Left kidney (tissue), 2 donors: ENCODE results near the gene WNT7A. TPM values are rescaled to one million over a fixed set of nuclear protein-coding genes. Genes with fewer than 3 reads are reported as not detected.

Experiments used
- DNase-seq: peaks from one replicate; pipeline ENCODE4 v3.0.0-alpha.2; 2013
- polyA plus RNA-seq: library from polyadenylated mRNA; unstranded; fragments of 120-200 nt; gene quantifications from one replicate; pipeline ENCODE4 v1.2.1, GENCODE V29; 2013; ENCODE audit not compliant: insufficient read length

WNT7A gene
- polyA plus RNA-seq, 1 donor, result 0.03 TPM

DNA sequence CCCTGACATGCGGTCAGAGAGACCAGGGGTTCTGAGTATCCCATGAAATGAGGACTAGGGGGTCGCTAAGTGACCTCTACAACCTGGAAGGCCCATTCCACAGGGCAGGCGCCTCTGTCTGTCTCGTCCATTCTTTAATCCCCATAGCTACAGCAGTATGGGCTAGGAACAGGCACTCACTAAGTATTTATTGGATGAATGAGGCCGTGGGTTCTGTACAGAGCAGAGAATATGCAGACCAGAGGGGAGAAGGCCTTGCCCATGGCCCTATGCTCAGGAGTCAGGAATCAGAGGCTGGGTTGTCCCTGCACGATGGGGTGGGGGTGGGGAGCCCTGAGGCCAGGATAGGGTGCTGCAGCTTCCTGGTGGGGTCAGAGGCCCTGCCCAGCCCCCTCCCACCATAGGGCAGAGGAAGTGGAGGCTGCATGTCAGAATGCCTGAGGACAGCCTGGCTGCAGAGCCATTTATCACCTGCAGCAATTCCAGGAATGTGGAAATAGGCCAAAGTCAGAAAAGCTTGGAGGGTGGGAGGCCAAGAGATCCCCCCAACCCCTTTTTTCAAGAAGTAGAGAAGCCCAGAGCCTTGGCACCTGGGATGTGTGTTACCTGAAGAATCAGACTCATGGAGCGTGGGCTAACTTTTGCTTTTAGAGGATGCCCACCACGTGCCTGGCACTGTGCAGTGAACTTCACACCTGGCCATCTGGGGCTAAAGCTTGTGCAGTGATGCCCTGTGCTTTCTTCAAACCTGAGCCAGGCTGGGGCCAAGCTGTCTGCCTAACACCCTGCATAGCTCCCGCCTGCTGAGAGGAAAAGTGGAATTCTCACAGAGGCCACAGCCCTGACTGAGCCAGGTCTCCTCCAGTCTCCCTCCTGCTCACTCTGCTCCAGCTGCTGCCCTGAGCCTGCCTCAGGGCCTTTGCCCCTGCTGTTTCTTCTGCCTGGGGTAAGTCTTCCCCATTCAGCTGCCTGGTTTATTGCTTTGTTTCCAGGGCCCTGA, 109.4 kb downstream of the WNT7A start:
- no peak for DNase-seq

DNA sequence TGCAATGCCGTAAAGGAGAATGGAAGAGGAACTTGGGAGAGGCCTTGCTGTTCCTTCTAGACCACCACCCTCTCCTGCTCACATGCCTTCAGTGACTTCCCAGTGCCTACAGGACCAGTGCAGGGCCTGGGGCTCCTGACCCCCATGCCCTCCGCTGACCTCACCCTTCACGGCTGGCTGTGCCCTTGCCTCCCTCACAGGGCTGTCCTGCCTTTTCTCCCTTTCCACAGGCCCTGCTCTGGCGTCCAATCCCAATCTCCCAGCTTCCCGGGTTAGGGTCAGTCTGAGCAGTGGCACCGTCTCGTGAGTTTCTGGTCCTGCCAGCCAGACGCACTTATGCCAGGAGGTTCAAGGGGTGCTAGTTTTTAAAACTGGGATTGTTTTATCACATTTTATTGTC, 110.4 kb downstream of the WNT7A start:
- no peak for DNase-seq

- DNase-seq, result no peak
Measured at GRCh38 chr3:13768453-13768852, 111.4 kb downstream of the WNT7A start.

DNA sequence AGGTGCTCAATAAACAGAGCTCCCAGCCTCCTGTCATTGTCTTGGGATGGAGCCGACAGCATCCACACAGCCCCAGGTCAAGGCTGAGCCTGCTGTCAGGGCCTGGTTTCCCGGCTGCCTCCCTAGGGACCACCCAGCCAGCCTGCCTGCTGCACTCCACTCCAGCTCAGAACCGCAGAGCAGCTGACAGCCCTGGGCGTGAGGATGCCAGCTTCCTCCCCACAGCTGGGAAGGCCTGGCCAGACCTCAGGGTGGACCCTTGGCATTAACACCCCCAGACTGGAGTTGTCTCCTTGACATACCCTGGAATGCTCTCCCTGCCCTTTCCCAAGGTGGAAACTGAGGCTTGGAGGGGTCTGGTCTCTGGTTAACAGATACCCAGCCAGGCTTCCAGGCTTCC, 112.0 kb downstream of the WNT7A start:
- no peak for DNase-seq

- no peak for DNase-seq
Measured at GRCh38 chr3:13767030-13767429, 112.8 kb downstream of the WNT7A start.

Other genes with a start within 250 kb of the WNT7A start
- 16.7 TPM for gene CHCHD4, start 244.8 kb upstream of the WNT7A start, polyA plus RNA-seq
- gene TMEM43, start 245.0 kb upstream of the WNT7A start, polyA plus RNA-seq, result 53.5 TPM